Measurements from ENCODE around the gene VMO1.

The VMO1 gene

DNA sequence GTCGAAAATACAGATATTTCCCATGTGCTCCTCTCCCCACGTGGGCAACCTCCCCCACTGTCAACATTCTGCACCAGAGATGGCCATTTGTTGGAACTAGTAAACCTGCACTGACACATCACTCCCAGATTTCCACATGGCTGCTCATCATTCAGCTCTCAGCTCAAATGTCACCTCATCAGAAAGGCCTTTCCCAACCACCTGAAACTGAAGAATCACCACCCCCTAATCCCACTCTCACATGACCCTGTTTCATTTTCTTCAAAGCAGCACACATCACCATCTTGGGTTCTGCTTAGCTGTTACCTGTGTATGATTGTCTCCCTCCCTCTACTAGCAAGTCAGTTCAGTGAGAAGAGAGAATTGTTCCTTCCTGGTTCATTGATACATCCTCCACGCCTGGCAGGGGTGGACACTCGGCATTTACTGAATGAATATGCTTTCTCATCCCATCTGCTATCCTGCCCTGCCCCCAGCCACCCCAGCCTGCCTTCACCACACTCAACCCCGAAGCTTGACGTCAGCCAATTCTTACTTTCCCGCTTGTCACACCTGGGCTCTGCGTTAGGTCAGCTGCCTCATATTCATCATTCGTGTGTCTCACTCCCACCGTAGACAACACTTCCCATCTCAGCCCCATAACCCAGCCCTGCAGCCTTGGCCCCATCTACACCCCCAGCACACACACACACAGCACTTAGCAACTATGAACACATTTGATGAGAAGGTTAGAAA is 14.5 kb upstream of the VMO1 start:
- in situ Hi-C loops (cut with HindIII; ENCODE audit: low sequenced_read_pairs): no loop called here

DNA sequence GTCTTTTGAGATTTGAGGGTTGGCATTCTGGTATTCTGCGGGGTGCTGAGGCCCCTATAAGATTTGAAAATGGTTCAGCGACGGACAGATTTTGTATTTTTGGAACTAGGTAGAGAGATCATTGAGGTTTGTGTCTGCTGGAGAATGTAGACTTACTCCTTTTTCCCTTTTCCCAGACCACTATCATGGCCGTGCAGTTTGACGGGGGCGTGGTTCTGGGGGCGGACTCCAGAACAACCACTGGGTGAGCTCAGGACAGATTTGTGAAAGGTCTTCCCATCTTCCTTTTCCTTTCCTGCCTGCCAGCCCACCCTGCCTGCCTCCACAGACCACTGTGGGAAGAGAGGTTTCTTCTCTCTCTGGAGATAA is 10.4 kb upstream of the VMO1 start:
- in situ Hi-C loops (cut with HindIII; ENCODE audit: low sequenced_read_pairs): no loop called here

DNA sequence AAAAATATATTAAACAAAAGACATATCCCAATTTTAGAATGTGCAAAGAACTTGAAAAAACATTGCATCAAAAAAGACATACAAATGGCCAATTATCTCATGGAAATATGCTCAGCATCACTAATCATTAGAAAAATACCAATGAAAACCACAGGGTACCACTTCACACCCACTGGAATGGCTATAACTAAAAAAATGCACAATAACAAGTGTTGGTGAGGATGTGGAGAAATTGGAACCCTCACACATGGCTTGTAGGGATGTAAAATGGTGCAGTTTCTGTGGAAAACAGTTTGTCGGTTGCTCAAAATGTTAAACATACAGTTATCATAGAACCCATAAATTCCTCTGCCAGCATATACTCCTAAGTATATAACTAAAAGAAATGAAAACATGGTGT is 9.0 kb upstream of the VMO1 start:
- in situ Hi-C loops (cut with HindIII; ENCODE audit: low sequenced_read_pairs): no loop called here

DNA sequence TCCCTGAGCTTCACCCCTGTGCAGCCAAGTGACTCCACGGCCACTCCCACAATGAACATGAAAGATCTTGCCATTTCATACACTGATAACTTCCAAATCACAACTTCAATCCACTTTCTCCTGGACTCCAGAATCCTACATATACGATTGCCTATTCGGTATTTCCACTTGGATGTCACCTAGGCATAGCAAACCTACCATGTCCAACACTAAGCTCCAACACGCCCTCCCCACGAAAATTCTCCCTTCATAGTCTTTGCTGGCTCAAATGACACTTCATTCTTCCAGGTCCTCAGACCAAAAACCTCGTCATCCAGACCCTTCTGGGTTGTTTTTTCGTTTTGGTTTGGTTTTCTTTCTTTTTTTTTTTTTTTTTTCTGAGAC is 4.5 kb upstream of the VMO1 start:
- in situ Hi-C loops (cut with HindIII; ENCODE audit: low sequenced_read_pairs): no loop called here

DNA sequence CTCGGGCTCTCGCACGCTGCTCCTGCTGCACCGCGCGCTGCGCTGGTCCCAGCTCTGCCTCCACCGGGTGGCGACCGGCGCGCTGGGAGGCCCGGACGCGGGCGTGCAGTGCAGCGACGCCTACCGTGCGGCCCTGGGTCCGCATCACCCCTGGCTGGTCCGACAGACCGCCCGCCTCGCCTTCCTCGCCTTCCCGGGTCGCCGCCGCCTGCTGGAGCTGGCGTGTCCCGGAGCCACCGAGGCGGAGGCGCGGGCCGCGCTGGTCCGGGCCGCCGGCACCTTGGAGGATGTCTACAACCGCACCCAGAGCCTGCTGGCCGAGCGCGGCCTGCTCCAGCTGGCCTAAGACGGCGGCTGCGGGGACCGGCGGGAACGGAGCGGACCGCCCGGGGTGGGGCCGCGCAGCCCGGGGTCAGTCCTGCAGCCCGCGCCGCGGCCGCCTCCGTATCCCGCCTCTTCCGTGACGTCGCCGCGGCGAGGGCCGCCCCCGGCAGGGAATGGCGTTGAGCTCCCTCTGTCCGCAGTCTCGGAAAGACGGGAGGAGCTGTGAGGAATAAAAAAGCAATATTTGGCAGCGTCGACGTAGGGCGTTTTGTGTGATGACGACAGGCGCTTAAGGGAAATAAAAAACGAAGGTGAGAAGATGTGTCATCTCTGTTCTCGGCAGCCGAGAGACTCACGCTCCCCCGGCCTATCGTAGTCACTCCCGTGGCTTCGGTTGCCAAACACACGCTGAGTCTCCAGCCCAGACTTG is 4.0 kb upstream of the VMO1 start:
- in situ Hi-C loops (cut with HindIII; ENCODE audit: low sequenced_read_pairs): no loop called here

DNA sequence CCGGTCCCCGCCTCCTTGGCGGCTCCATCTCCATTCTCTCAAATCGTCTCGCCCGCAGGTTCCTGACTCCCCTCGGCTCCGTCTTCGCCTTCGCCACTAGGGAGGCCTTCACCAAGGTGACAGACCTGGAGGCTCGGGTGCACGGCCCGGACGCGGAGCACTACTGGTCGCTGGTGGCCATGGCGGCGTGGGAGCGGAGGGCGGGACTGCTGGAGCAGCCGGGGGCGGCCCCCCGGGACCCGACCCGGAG is 3.5 kb upstream of the VMO1 start:
- in situ Hi-C loops (cut with HindIII; ENCODE audit: low sequenced_read_pairs): no loop called here

DNA sequence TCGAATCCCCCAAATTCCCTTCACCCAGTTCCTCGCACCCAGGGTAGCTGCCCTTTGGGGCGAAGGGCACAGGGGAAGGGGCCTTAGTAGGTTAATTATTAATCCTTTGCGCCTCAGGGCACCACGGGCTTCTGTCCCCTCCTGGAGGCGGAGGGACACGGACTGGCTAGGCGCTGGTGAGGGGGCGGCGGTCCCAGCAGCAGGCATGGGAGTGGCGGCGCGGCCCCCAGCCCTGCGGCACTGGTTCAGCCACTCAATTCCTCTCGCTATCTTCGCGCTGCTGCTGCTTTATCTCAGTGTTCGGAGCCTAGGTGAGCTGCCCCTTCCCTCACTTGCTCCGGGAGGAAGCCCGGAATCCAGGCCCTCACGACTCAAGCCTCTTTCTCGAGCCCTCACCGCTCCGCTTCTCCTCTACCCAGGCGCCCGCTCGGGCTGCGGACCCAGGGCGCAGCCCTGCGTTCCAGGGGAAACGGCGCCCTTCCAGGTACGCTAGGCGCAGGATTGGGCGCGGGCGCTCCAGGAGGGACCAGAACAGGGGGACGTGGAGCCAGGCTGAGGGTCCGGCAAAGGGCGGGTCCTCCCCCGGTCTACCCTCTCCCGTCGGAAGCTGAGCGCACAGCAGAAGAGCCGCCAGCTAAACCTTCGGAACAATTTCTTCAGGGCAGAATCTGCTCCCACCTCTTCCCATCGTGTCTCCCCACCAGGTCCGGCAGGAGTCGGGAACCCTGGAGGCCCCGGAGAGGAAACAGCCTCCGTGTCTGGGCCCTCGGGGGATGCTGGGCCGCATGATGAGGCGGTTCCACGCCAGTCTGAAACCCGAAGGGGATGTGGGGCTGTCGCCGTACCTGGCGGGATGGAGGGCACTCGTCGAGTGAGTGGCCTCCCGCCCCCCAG is 2.9 kb upstream of the VMO1 start, which contains the start of gene GLTPD2:
Gene GLTPD2, plus strand, starts transcription at position 158 of the 894 bp plus-strand sequence. Its CDS starts 48 bp downstream, at position 206.
- in situ Hi-C loops (cut with HindIII; ENCODE audit: low sequenced_read_pairs): no loop called here

DNA sequence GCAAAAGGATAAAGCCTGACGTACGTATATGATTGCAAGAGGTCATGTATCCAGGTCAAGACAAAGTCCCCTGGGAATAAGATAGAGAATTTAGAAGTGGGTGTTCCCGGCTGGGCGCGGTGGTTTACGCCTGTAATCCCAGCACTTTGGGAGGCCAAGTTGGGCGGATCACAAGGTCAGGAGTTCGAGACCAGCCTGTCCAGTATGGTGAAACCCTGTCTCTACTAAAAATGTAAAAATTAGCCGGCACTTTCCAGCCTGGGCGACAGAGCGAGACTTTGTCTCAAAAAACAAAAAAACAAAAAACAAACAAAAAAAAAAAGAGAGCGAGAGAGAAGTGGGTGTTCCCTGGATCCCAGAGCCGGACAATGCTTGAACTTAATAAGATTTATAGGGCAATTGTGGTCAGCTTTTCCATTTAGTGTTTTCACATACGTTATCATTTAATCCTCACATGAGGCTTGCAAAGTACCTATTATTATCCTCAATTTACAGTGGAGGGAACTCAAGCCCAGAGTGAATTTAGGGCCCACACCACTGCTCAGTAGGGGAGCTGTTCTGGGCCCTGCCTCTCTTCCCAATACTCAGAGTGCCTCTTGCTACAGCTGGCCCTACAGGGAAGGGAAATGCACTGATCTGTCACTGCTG is 2.1 kb upstream of the VMO1 start:
- in situ Hi-C loops (cut with HindIII; ENCODE audit: low sequenced_read_pairs): no loop called here

DNA sequence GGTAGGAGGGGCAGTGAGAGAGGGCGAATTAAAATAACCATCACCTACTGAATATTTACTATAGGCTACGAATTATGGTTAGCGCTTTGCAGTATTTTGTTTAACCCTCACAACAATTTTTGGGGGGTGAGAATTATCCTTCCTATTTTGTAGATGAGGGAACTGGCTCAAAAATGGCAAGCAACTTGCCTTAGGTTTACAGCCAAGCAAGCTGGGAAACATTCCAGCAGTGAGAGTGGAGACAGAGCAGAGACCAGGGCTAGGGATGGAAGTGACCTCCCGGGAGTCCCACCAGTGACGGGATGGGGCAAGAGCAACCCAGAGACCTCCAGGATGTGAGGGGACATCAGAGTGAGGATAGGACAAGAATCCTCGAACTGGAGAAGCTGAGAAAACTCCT is 352 bp upstream of the VMO1 start:
- in situ Hi-C loops (cut with HindIII; ENCODE audit: low sequenced_read_pairs): no loop called here

DNA sequence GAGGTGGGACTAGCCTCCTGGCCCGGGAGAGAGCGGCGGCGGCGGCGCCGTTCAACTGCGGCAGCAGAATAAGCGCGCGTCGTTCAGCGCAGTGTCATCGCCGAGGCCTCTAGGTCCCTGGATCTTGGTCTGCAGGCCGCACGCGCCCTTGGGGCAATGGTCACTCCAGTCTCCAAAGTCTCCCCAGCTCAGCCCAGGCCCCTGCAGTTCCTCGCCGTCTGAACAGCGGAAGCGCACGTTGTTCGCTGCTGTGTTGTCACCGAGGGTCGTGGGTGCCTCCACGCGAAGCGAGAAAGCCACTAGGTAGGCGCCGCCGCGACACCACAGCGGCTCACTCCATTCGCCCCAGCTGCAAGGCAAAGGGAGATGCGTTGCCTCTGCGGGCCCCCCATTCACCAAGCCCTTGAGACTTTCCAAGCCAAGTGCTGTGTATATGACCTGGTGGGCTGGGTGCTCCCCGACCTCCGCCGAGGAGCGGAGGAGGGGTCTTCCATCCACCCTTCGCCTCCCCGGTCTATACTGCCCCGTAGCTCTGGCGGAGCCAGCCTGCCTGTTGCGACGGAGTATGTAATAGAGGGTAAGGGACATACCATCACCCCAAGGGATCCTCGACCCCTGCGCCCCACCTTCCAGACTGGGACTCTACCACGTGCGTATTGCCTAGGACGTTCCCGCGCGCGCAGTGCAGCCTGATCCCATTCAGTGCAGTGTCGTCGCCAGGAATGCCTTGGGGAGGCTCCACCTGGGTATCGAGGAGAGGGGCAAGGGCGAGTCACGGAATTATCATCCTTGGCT is 656 bp downstream of the VMO1 start:
- in situ Hi-C loops (cut with HindIII; ENCODE audit: low sequenced_read_pairs): no loop called here

DNA sequence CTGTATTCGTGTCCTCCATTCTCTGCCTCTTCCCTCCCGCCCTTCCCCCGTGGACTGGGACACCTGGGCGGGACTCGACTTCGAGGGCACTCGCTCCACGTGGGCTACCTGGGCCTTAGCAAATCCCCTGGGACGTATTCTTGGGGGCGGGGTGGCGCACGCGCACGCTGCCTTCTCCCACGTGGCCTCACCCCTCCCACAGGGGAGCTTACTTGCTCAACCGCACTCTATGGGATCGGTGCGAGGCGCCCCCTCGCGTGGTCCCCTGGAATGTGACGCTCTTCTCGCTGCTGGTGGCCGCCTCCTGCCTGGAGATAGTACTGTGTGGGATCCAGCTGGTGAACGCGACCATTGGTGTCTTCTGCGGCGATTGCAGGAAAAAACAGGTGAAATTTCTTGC is 3.5 kb downstream of the VMO1 start:
- in situ Hi-C loops (cut with HindIII; ENCODE audit: low sequenced_read_pairs): no loop called here

DNA sequence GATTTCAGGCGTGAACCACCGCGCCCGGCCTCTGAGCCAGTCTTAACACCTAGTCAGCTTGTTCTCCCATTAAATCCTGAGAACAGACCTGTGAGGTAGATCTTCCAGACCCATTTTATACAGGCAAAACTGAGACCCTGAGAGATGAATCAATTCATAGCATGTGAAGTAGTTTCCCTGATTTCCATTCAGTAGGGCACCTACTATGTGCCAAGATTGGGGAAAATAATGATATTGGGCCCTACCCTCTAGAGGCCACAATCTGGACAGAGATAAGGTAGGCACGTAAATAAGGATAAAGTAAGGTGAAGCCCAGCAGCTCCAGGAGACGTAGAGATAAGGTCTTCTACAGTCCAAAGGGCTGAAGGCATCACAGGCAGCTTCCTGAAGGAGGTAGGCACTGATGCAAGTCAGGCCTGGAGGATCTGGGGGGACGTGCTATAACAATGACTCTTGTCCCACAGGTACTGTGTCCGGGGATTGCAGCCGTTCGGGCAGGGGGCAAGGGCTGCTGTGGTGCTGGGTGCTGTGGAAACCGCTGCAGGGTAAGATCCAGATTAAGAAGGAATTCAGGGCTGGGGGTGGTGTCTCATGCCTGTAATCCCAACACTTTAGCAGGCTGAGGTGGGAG is 5.7 kb downstream of the VMO1 start:
- in situ Hi-C loops (cut with HindIII; ENCODE audit: low sequenced_read_pairs): no loop called here

DNA sequence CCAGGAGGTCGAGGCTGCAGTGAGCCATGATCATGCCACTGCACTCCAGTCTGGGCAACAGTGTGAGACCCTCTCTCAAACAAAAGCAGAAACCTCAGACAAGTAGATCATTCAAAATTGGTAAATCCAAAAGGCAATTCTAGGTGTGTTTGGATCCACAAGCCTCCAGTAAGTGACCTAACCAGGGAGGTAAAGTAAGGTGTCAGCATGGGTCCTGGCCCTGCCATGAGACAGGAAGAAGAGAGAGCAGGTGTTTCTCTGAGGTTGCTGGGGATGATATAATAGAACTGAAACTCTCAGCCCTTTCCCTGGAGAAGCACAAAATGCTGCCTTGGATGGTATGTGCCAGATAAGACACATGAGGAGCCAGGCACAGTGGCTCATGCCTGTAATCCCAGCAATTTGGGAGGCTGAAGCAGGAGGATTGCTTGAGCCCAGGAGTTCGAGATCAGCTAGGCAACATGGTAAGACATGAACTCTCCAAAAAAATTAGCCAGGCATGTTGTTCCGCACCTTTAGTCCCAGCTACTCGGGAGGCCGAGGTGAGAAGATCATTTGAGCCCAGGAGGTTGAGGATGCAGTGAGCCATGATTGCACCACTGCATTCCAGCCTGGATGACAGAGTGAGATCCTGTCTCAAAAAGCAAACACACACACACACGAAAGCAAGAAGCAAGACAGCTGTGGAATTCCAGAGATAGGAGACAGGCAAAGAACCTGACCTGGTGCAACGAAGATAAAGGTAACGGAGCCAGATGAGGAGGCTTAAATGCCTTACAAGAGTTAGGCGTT is 8.0 kb downstream of the VMO1 start:
- in situ Hi-C loops (cut with HindIII; ENCODE audit: low sequenced_read_pairs): no loop called here

DNA sequence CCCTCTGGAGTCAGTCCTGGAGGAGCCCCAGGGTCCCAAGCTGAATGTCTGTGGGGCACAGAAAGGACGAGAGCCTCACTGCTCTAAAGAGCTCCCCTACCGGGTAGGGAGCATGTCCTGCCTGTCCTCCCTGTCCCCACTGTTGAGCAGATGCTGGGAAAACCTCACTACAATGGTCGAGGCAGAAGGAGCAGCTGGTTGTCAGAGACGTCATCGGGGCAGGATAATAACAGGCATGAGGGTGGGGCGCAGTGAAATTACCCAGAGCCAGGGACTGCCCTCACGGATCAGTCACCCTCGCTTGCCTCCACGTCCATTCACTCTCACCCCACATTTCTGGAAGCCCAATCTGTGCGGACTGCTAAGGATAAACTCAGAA is 13.9 kb downstream of the VMO1 start:
- in situ Hi-C loops (cut with HindIII; ENCODE audit: low sequenced_read_pairs): no loop called here

DNA sequence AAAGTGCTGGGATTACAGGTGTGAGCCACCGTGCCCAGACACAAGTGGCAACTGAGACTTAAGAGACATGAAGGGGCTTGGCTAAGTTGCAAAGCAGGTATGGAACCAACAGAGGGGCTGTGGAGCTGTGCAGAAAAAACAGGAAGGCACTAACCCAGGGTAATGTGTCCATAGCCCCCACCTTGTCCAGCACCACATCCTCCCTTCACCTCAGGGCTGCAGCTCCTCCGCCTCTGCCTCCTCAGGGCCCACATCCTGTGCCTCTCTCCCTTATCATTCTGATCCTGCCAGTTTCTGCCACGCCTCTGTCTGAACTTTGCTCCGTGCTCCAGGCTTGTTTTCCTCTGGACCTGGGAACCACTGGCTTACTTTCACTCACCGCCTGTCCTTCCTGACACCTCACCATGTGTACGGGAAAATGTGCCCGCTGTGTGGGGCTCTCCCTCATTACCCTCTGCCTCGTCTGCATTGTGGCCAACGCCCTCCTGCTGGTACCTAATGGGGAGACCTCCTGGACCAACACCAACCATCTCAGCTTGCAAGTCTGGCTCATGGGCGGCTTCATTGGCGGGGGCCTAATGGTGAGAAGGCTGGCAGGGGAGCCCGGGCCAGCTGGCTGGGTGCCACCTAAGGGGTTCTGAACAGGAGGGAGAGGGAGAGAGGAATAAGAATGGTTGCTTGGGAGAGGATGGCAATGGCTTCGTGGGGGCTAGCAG is 14.5 kb downstream of the VMO1 start, which contains the start of gene TM4SF5:
Gene TM4SF5, plus strand, starts transcription at position 368 of the 716 bp plus-strand sequence. Its CDS starts 37 bp downstream, at position 405.
- in situ Hi-C loops (cut with HindIII; ENCODE audit: low sequenced_read_pairs): no loop called here

DNA sequence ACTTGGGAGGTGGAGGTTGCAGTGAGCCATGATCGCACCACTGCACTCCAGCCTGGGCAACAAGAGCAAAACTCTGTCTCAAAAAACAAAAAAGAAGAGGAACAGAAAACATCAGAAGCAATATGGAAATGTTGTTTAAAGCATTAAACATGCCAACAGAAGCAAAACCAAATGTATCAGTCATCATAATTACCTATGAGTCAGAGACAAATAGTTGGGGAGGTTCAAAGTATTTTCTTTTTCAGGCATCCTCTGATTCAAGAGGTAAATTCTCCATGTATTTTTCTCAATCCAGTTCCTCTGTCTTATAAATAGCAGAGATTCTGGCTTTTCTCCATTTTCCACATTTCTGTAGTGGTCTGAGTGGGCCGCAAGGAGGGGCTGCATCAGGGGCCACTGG is 16.5 kb downstream of the VMO1 start:
- in situ Hi-C loops (cut with HindIII; ENCODE audit: low sequenced_read_pairs): no loop called here

DNA sequence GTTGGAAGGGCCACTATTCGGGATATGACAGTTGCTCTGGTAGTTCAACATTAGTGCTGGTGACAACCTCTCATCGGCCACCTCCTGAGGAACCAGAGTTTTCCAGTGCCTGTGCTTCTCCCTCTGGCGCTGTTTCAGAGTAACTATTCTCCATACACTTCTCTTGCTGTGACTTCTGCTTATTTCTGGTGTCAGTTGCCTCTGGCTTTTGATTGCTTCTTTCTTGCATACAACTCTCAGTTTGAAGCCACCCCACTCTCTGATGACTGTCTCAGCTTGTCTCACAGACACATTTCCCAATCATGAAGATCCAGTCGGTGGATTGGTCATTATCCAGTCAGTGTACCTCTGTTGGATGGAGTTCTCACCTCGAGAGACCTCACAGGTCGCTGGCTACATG is 17.9 kb downstream of the VMO1 start:
- in situ Hi-C loops (cut with HindIII; ENCODE audit: low sequenced_read_pairs): no loop called here

DNA sequence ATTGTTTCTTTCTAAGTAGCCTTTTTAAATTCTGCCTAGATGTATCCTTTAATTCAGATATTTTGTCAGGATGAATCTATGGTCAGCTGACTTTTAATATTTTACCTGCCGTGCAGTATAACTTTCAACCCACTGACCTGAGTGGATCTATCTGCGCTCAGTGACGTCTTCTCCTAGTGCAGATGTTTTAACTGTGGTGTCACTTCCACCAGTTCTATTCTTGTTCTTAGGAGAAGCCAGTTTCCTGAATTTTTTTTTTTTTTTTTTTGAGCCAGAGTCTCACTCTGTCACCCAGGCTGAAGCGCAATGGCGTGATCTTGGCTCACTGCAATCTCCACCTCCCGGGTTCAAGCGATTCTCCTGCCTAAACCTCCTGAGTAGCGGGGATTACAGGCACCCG is 19.4 kb downstream of the VMO1 start:
- in situ Hi-C loops (cut with HindIII; ENCODE audit: low sequenced_read_pairs): no loop called here

DNA sequence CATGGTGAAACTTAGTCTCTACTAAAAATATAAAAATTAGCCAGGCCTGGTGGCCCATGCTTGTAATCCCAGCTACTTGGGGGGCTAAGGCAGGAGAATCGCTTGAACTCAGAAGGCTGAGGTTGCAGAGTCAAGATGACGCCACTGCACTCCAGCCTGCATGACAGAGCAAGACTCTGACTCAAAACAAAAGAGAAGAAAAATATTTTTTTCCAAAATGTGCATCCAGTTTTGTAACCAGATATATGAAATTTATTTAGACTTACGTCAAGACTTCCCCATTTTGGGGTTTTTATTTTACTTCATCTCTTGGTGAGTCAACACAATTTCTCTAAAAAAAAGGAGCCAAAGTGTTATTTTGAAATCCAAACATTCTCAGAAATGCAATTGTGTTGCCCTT is 20.0 kb downstream of the VMO1 start:
- in situ Hi-C loops (cut with HindIII; ENCODE audit: low sequenced_read_pairs): no loop called here

All from DLD1 (cell line).